H1 (cell line): ENCODE results near the gene HLA-DMB. TPM values are rescaled to one million over a fixed set of nuclear protein-coding genes. Genes with fewer than 3 reads are reported as not detected.

Source experiments
- ATF3 ChIP-seq: IDR thresholded peaks from 2 replicates; pipeline ENCODE4 v1.6.1; 2011; ENCODE audit warnings: low read depth, mild to moderate bottlenecking, low read length; ENCODE audit not compliant: insufficient read depth
- CREB1 ChIP-seq: IDR thresholded peaks from 2 replicates; pipeline ENCODE4 v1.6.1; 2012; ENCODE audit warnings: inconsistent platforms
- E2F6 ChIP-seq: IDR thresholded peaks from 2 replicates; pipeline ENCODE4 v1.6.1; 2012; ENCODE audit warnings: inconsistent platforms
- KDM5A ChIP-seq: fragments of 200-600 bp; IDR thresholded peaks from 2 replicates; pipeline ENCODE4 v1.7.1; 2012; ENCODE audit warnings: mild to moderate bottlenecking, low read length, inconsistent platforms, mixed read lengths
- SIN3A ChIP-seq, 2 experiments: IDR thresholded peaks in 1 of 2; conservative IDR thresholded peaks in 1 of 2; 2 replicates each; pipeline ENCODE4 v1.6.1; 2011 to 2012; ENCODE audit warnings: low read length in 2 of 2, improper control_type of control experiment in 1 of 2, low read depth in 1 of 2, mild to moderate bottlenecking in 1 of 2
- TBP ChIP-seq: IDR thresholded peaks from 2 replicates; pipeline ENCODE4 v1.6.1; 2011; ENCODE audit warnings: low read depth, low read length, improper control_type of control experiment
- polyA plus RNA-seq, 7 experiments: library from polyadenylated mRNA; depleted of rRNA in 3 of 7; stranded (reverse) in 5 of 7; unstranded in 2 of 7; fragments of >200 nt in 5 of 7; fragments of 200-250 nt in 2 of 7; gene quantifications; 1 replicate in 5 of 7; 2 replicates in 1 of 7; 4 replicates in 1 of 7; pipeline versions ENCODE4 v1.2.1 to v1.2.3, GENCODE V29; 2011 to 2013; ENCODE audit warnings: missing spikeins in 2 of 7, mixed read lengths in 2 of 7
- total RNA-seq: library from RNA; stranded (reverse); fragmentation: NEBNext Ultra II Directional; extraction: Animal tissue kit (Norgen Biotek cat#: 25700); gene quantifications from 2 replicates; pipeline ENCODE4 v1.2.1, GENCODE V29; 2021
- TF ChIP-seq, protein P1 (sequence below): fragments of 300-600 bp; sonication (generic); IDR thresholded peaks from 2 replicates; pipeline ENCODE4 v1.7.1; 2012; ENCODE audit warnings: low read length, moderate library complexity, mild to moderate bottlenecking, inconsistent platforms; ENCODE audit not compliant: insufficient replicate concordance

HLA-DMB gene
- total and polyA plus RNA-seq, 2 of the 8 experiments (the other 6 are each of a cell fraction or from before 2014, with no cell fraction given) = 2.7 to 4.7 TPM

- TF ChIP-seq SIN3A (conservative IDR thresholded peaks at IDR 0.05 in 1 of 2, IDR thresholded peaks at IDR 0.05 in 1 of 2; ENCODE audit: low read depth in 1 of 2, low read length in 2 of 2) (no peak), ATF3 (no peak), KDM5A (no peak), TBP (no peak), E2F6 (no peak), CREB1 (no peak)
- TF ChIP-seq, protein P1, sequence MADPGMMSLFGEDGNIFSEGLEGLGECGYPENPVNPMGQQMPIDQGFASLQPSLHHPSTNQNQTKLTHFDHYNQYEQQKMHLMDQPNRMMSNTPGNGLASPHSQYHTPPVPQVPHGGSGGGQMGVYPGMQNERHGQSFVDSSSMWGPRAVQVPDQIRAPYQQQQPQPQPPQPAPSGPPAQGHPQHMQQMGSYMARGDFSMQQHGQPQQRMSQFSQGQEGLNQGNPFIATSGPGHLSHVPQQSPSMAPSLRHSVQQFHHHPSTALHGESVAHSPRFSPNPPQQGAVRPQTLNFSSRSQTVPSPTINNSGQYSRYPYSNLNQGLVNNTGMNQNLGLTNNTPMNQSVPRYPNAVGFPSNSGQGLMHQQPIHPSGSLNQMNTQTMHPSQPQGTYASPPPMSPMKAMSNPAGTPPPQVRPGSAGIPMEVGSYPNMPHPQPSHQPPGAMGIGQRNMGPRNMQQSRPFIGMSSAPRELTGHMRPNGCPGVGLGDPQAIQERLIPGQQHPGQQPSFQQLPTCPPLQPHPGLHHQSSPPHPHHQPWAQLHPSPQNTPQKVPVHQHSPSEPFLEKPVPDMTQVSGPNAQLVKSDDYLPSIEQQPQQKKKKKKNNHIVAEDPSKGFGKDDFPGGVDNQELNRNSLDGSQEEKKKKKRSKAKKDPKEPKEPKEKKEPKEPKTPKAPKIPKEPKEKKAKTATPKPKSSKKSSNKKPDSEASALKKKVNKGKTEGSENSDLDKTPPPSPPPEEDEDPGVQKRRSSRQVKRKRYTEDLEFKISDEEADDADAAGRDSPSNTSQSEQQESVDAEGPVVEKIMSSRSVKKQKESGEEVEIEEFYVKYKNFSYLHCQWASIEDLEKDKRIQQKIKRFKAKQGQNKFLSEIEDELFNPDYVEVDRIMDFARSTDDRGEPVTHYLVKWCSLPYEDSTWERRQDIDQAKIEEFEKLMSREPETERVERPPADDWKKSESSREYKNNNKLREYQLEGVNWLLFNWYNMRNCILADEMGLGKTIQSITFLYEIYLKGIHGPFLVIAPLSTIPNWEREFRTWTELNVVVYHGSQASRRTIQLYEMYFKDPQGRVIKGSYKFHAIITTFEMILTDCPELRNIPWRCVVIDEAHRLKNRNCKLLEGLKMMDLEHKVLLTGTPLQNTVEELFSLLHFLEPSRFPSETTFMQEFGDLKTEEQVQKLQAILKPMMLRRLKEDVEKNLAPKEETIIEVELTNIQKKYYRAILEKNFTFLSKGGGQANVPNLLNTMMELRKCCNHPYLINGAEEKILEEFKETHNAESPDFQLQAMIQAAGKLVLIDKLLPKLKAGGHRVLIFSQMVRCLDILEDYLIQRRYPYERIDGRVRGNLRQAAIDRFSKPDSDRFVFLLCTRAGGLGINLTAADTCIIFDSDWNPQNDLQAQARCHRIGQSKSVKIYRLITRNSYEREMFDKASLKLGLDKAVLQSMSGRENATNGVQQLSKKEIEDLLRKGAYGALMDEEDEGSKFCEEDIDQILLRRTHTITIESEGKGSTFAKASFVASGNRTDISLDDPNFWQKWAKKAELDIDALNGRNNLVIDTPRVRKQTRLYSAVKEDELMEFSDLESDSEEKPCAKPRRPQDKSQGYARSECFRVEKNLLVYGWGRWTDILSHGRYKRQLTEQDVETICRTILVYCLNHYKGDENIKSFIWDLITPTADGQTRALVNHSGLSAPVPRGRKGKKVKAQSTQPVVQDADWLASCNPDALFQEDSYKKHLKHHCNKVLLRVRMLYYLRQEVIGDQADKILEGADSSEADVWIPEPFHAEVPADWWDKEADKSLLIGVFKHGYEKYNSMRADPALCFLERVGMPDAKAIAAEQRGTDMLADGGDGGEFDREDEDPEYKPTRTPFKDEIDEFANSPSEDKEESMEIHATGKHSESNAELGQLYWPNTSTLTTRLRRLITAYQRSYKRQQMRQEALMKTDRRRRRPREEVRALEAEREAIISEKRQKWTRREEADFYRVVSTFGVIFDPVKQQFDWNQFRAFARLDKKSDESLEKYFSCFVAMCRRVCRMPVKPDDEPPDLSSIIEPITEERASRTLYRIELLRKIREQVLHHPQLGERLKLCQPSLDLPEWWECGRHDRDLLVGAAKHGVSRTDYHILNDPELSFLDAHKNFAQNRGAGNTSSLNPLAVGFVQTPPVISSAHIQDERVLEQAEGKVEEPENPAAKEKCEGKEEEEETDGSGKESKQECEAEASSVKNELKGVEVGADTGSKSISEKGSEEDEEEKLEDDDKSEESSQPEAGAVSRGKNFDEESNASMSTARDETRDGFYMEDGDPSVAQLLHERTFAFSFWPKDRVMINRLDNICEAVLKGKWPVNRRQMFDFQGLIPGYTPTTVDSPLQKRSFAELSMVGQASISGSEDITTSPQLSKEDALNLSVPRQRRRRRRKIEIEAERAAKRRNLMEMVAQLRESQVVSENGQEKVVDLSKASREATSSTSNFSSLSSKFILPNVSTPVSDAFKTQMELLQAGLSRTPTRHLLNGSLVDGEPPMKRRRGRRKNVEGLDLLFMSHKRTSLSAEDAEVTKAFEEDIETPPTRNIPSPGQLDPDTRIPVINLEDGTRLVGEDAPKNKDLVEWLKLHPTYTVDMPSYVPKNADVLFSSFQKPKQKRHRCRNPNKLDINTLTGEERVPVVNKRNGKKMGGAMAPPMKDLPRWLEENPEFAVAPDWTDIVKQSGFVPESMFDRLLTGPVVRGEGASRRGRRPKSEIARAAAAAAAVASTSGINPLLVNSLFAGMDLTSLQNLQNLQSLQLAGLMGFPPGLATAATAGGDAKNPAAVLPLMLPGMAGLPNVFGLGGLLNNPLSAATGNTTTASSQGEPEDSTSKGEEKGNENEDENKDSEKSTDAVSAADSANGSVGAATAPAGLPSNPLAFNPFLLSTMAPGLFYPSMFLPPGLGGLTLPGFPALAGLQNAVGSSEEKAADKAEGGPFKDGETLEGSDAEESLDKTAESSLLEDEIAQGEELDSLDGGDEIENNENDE = no peak
These were observed 3.2 kb upstream of the HLA-DMB start (continued) for GRCh38 chr6:32943864-32944649.
